NT2/D1 (cell line): Measurements from ENCODE around the gene SNCG.
"Not testable (repeated sequence)": the region's sequence is repeated elsewhere in the genome, so short reads cannot be mapped to it uniquely, and the experiment has no call there.

Experiments used
- SUZ12 ChIP-seq: IDR thresholded peaks from 2 replicates; pipeline ENCODE4 v1.6.1; 2011; ENCODE audit not compliant: insufficient read length, insufficient read depth; ENCODE audit errors: extremely low read depth
- ZNF274 ChIP-seq: IDR thresholded peaks from 2 replicates; pipeline ENCODE4 v1.6.1; 2011; ENCODE audit warnings: mild to moderate bottlenecking, low read depth, low read length

GRCh38 chr10:86991362-86991761 lies 33.0 kb downstream of the SNCG start:
- TF ChIP-seq ZNF274, SUZ12: not testable (repeated sequence)
